Measurements from ENCODE around the gene KAT7. TPM values are rescaled to one million over a fixed set of nuclear protein-coding genes. Genes with fewer than 3 reads are reported as not detected.

KAT7 gene
- total RNA-seq, 4 donors from 2014 or later = 39.3 to 71.0 (median 51.7) TPM

DNA sequence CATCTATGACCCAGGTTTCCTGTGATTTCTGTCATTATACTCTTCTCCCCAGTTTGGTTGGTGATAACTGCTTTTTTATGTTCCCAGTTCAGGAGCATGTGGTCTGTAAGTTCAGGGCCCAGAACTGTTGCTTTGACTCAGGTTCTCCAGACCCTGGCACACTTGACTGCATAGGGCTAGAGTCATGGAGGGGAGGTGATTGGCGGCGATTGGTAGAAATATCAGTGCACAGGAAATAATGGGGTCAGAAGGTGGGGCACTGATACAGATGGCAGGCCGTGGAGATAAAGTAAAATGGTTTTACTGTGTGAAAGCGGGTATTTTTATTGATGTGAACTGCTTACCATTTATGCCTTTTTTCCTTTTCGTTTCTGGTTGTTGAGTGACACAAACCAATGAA lies 30.7 kb downstream of the KAT7 start:
- WGBS, 2 donors = 86 to 92% methylated on average over 5 of the region's 5 CpGs
- no peak overlapping the region for H3K4me3 ChIP-seq (ENCODE audit: low read depth, poor library complexity, severe bottlenecking)
- TF ChIP-seq CTCF (IDR thresholded peaks at IDR 0.05) = no peak
- no peak for TF ChIP-seq POLR2A (IDR thresholded peaks at IDR 0.05)
- intact Hi-C loops (cut with DNase I; ENCODE audit: low total_unique reads) = no loop called here
- DNase-seq (ENCODE audit: low spot score in 2 of 2) = no peak

DNA sequence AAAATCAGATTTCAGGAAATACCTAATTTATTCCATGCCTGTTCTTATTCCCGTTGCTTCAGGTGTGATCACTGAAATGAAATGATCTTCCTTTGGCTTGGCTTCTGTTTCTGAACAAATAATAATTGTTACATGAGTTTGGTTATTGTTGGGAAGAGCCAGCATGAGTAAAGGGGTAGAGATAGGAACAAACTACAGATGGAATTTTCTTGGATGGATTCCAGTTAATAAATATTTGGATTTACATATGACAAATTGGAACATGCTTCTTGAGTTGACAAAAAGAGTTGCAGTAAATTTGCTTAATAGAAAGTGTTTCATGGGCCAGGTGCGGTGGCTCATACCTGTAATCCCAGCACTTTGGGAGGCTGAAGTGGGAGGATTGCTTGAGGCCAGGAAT lies 31.2 kb downstream of the KAT7 start:
- 60 to 66% methylated on average over 2 of the region's 2 CpGs for WGBS, 2 donors

GRCh38 chr17:49820773-49821172 lies 32.3 kb downstream of the KAT7 start:
- H3K4me3 ChIP-seq (ENCODE audit: low read depth, poor library complexity, severe bottlenecking) = no peak overlapping the region
- DNase-seq (ENCODE audit: low spot score in 2 of 2) = no peak
- TF ChIP-seq CTCF (IDR thresholded peaks at IDR 0.05) (no peak), POLR2A (IDR thresholded peaks at IDR 0.05) (no peak)
- intact Hi-C loops (cut with DNase I; ENCODE audit: low total_unique reads) = no loop called here
- WGBS, 2 donors = 44 to 53% methylated on average over 1 of the region's 1 CpG

More for the DNA sequence above, 31.2 kb downstream of the KAT7 start:
- intact Hi-C loops (cut with DNase I; ENCODE audit: low total_unique reads) = no loop called here
- no peak overlapping the region for H3K4me3 ChIP-seq (ENCODE audit: low read depth, poor library complexity, severe bottlenecking)
- no peak for TF ChIP-seq POLR2A (IDR thresholded peaks at IDR 0.05)
- TF ChIP-seq CTCF (IDR thresholded peaks at IDR 0.05) = no peak
- DNase-seq (ENCODE audit: low spot score in 2 of 2) = no peak

DNA sequence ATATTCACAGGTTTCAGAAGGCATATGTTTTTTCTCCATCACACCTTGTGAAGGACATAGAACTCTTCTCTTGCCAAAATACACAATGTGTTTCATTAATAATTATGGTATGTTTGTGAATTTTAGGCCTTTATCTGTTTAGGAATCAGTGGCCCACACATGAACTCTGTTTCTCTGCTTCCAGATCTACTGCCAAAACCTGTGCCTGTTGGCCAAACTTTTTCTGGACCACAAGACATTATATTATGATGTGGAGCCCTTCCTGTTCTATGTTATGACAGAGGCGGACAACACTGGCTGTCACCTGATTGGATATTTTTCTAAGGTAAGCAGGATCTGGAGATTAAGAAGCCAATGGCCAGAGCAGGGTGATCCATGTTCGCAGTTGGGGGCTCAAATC lies 33.0 kb downstream of the KAT7 start:
- intact Hi-C loops (cut with DNase I; ENCODE audit: low total_unique reads) = no loop called here
- H3K4me3 ChIP-seq (ENCODE audit: low read depth, poor library complexity, severe bottlenecking) = no peak overlapping the region
- DNase-seq (ENCODE audit: low spot score in 2 of 2) = no peak
- 85 to 88% methylated on average over 2 of the region's 2 CpGs for WGBS, 2 donors
- TF ChIP-seq CTCF (IDR thresholded peaks at IDR 0.05) (no peak), POLR2A (IDR thresholded peaks at IDR 0.05) (no peak)

GRCh38 chr17:49821916-49822315 lies 33.4 kb downstream of the KAT7 start:
- H3K4me3 ChIP-seq (ENCODE audit: low read depth, poor library complexity, severe bottlenecking) = no peak overlapping the region
- 71 to 75% methylated on average over 1 of the region's 1 CpG for WGBS, 2 donors
- no peak for TF ChIP-seq CTCF (IDR thresholded peaks at IDR 0.05)
- TF ChIP-seq POLR2A (IDR thresholded peaks at IDR 0.05) = no peak
- intact Hi-C loops (cut with DNase I; ENCODE audit: low total_unique reads) = no loop called here
- no peak for DNase-seq (ENCODE audit: low spot score in 2 of 2)

- peak in 1 of 2 donors; percentile 69 for DNase-seq (ENCODE audit: low spot score in 2 of 2)
- 43 to 44% methylated on average over 2 of the region's 2 CpGs for WGBS, 2 donors
- intact Hi-C loops (cut with DNase I; ENCODE audit: low total_unique reads) = no loop called here
- TF ChIP-seq CTCF (IDR thresholded peaks at IDR 0.05) = no peak
- H3K4me3 ChIP-seq (ENCODE audit: low read depth, poor library complexity, severe bottlenecking) = no peak overlapping the region
Measured at GRCh38 chr17:49822829-49823228, 34.3 kb downstream of the KAT7 start.

Measured in lower leg skin (tissue), 4 donors.